ENCODE results near the gene MIER1. TPM values are rescaled to one million over a fixed set of nuclear protein-coding genes. Genes with fewer than 3 reads are reported as not detected.
A peak's percentile ranks its signal among the peaks of the same experiment; 100 is the strongest.
"Not testable (repeated sequence)": the region's sequence is repeated elsewhere in the genome, so short reads cannot be mapped to it uniquely, and the experiment has no call there.

MIER1 gene
- total RNA-seq, 1 donor from 2014 or later = 53.2 TPM

DNA sequence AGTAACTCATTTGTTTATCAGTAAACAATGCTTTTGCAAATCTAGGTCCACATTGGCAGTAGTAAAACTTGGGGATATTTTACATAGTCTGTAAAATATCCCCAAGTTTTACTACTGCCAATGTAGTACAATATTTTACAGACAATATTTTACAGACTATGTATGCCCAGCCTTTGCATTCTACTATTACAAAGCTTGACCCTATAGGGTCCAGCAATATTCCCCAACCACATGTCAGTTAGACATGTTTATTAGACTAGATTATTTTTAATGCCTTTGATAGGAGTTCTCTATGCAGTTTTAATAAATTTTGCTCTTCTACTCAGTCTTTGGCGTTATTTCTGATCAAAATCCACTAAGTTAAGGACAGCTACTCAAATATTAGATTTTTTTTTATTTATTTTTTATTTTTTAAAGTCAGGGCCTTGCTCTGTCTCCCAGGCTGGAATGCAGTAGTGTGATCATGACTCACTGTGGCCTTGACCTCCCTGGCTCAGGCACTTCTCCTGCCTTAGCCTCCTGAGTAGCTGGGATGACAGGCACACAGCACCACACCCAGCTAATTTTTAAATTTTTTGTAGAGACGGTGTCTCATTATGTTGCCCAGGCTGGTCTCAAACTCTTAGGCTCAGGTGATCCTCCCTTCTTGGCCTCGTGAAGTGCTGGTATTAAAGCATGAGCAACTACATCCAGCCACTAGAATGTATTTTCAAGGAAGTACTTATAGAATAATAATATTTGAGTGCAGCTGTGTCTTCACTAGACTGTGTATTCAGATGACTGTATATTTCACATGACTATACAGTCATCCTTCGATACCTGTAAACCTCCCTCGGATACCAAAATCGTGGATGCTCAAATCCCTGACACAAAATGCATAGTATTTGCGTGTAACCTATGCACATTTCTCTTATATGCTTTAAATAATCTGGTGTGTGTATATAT is 19.8 kb downstream of the MIER1 start:
- intact Hi-C loops (cut with micrococcal nuclease) = no loop called here
- Mint-ChIP-seq H3K4me1 (ENCODE audit: low read depth) (peaks cover 46% of the 10 kb centered on the region), H3K27me3 (ENCODE audit: insufficient read depth) (no peaks in the 10 kb centered on the region), H3K9me3 (no peaks in the 10 kb centered on the region), H3K4me3 (no peak overlapping the region), H3K36me3 (ENCODE audit: low read depth) (peaks cover 45% of the 10 kb centered on the region), H3K27ac (no peak overlapping the region)
- DNase-seq (ENCODE audit: low spot score) = no peak

DNA sequence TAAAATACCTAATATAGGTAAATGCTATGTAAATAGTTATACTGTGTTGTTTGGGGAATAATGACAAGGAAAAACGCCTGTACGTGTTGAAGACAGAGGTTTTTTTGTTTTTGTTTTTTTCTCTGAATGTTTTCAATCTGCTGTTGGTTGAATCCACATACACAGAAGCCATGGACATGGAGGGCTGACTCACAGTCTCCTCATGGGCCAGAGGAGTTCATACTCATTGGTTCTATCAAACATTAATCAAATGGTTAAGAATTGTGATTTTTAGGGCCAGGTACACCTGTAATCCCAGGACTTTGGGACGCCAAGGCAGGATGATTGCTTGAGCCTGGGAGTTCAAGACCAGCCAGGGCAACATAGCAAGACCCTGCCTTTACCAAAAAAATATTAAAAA is 20.5 kb downstream of the MIER1 start:
- H3K4me3 Mint-ChIP-seq = no peak overlapping the region
- DNase-seq (ENCODE audit: low spot score) = no peak
- H3K27ac Mint-ChIP-seq = no peak overlapping the region
- no peaks in the 10 kb centered on the region for H3K27me3 Mint-ChIP-seq (ENCODE audit: insufficient read depth)
- peaks cover 39% of the 10 kb centered on the region for H3K4me1 Mint-ChIP-seq (ENCODE audit: low read depth)
- intact Hi-C loops (cut with micrococcal nuclease) = no loop called here
- no peaks in the 10 kb centered on the region for H3K9me3 Mint-ChIP-seq
- H3K36me3 Mint-ChIP-seq (ENCODE audit: low read depth) = peaks cover 39% of the 10 kb centered on the region

DNA sequence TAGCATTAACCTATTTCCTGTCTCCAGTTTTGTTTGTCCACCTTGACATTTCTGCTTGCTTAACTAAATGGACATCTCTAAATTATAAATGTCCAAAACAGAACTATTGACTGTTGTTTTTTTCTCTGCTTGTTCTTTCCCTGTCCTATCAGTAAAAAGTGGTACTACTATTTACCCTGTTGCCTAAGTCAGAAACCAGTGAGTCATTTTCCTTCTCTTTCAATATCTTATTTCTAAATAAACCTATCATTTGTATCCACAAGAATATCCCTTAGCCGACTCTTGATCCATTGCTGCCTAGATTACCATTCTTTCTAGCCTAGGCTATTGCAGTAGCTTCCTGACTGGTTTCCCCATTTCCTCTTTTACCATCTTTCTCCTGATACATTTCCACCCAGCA is 22.5 kb downstream of the MIER1 start:
- H3K4me1 Mint-ChIP-seq (ENCODE audit: low read depth) = peaks cover 41% of the 10 kb centered on the region
- no peak overlapping the region for H3K27ac Mint-ChIP-seq
- intact Hi-C loops (cut with micrococcal nuclease) = no loop called here
- peaks cover 40% of the 10 kb centered on the region for H3K36me3 Mint-ChIP-seq (ENCODE audit: low read depth)
- H3K4me3 Mint-ChIP-seq = no peak overlapping the region
- no peak for DNase-seq (ENCODE audit: low spot score)
- no peaks in the 10 kb centered on the region for H3K9me3 Mint-ChIP-seq
- H3K27me3 Mint-ChIP-seq (ENCODE audit: insufficient read depth) = no peaks in the 10 kb centered on the region

DNA sequence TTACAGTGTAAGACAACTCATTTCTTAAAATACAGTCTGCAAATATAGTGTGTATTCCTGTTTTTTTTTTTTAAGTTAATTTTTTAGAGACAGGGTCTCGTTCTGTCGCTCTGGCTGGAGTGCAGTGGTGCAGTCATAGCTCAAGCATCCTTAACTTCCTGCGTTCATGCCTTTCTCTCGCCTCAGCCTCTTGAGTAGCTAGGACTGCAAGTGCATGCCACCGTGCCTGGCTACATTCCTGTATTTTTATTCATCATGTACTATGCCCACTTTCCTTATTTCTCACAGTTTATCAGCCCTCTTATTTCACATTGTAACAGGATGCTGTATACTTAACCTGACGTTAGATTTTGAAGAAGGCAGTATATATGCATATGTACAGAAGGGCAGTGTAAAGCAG is 26.7 kb downstream of the MIER1 start:
- H3K27ac Mint-ChIP-seq = no peak overlapping the region
- H3K36me3 Mint-ChIP-seq (ENCODE audit: low read depth) = peaks cover 60% of the 10 kb centered on the region
- H3K4me1 Mint-ChIP-seq (ENCODE audit: low read depth) = peaks cover 43% of the 10 kb centered on the region
- intact Hi-C loops (cut with micrococcal nuclease) = no loop called here
- no peak for DNase-seq (ENCODE audit: low spot score)
- no peaks in the 10 kb centered on the region for H3K27me3 Mint-ChIP-seq (ENCODE audit: insufficient read depth)
- no peak overlapping the region for H3K4me3 Mint-ChIP-seq
- no peaks in the 10 kb centered on the region for H3K9me3 Mint-ChIP-seq

DNA sequence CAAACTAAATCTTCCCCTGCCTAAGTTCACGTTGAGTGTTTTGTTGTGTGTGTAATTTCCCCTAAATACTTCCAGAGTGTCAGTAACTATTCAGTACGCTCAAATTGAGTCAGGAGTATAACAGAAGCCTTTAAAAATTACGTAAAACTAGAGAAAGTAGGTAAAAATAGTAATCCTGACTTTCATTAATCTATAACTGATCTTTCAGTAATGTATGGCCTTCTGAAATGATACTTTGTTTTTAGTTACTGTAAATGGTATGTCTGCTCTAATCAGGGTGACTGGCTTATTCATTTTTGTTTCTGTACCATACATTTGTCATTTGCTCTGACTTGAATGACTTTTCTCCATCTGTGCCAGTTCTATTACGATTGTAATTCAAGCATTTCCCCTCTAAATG is 29.4 kb downstream of the MIER1 start:
- H3K4me1 Mint-ChIP-seq (ENCODE audit: low read depth) = peaks cover 50% of the 10 kb centered on the region
- DNase-seq (ENCODE audit: low spot score) = no peak
- no peaks in the 10 kb centered on the region for H3K27me3 Mint-ChIP-seq (ENCODE audit: insufficient read depth)
- H3K36me3 Mint-ChIP-seq (ENCODE audit: low read depth) = peaks cover 51% of the 10 kb centered on the region
- no peak overlapping the region for H3K4me3 Mint-ChIP-seq
- H3K27ac Mint-ChIP-seq = peak overlapping the region; percentile 65
- intact Hi-C loops (cut with micrococcal nuclease) = no loop called here
- H3K9me3 Mint-ChIP-seq = no peaks in the 10 kb centered on the region

DNA sequence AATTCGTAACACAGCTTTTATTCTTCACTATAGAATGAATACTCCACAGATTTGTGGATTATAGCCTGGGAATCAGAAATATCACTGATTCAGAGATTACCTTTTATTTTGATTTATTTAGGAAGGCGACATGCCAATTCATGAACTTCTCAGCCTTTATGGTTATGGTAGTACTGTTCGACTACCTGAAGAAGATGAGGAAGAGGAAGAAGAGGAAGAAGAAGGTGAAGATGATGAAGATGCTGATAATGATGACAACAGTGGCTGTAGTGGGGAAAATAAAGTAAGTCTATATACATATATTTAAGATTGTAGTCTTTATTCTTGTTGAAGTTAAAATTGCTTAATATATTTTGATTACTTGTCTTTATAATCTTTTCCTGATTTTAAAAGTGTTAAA is 33.1 kb downstream of the MIER1 start:
- no peaks in the 10 kb centered on the region for H3K9me3 Mint-ChIP-seq
- peaks cover 51% of the 10 kb centered on the region for H3K4me1 Mint-ChIP-seq (ENCODE audit: low read depth)
- H3K27me3 Mint-ChIP-seq (ENCODE audit: insufficient read depth) = no peaks in the 10 kb centered on the region
- peaks cover 55% of the 10 kb centered on the region for H3K36me3 Mint-ChIP-seq (ENCODE audit: low read depth)
- H3K27ac Mint-ChIP-seq = no peak overlapping the region
- H3K4me3 Mint-ChIP-seq = no peak overlapping the region
- intact Hi-C loops (cut with micrococcal nuclease) = no loop called here
- DNase-seq (ENCODE audit: low spot score) = no peak

DNA sequence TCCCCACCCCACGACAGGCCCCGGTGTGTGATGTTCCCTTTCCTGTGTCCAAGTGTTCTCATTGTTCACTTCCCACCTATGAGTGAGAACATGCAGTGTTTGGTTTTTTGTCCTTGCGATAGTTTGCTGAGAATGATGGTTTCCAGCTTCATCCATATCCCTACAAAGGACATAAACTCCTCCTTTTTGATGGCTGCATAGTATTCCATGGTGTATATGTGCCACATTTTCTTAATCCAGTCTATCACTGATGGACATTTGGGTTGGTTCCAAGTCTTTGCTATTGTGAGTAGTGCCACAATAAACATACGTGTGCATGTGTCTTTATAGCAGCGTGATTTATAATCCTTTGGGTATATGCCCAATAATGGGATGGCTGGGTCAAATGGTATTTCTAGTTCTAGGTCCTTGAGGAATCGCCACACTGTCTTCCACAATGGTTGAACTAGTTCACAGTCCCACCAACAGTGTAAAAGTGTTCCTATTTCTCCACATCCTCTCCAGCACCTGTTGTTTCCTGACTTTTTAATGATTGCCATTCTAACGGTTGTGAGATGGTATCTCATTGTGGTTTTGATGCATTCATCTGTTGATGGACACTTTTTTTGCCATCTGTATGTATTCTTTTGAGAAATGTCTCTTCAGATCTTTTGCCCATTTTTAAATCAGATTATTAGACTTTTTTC is 41.5 kb downstream of the MIER1 start:
- not testable (repeated sequence) for H3K27ac Mint-ChIP-seq; H3K4me3 Mint-ChIP-seq; DNase-seq (ENCODE audit: low spot score); H3K27me3 Mint-ChIP-seq (ENCODE audit: insufficient read depth)
- Mint-ChIP-seq H3K4me1 (ENCODE audit: low read depth) (peaks cover 34% of the 10 kb centered on the region), H3K36me3 (ENCODE audit: low read depth) (peaks cover 58% of the 10 kb centered on the region), H3K9me3 (peaks cover 12% of the 10 kb centered on the region)
- intact Hi-C loops (cut with micrococcal nuclease) = loop anchor here (2.0 kb wide), 1 partner anchor 14 kb away; no protein-coding TSS in a partner anchor

DNA sequence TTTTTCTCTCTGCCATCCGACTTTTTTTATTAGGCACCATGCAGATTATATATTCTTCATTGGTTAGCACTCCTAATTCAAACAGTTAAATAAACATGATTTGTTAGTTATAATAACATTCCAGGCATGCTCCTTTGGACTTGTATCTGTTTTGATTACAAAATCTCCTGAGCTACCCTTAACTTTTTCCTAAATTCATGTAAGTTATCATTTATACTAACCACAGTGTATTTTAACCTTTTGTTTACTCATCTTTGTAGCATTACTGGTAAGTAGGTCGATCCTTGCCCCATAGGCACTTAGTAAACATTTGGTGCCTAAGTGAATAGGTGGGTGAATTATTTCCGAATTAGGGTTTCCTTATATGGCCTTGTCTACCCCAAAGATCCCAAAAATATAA is 43.8 kb downstream of the MIER1 start:
- no peaks in the 10 kb centered on the region for H3K27me3 Mint-ChIP-seq (ENCODE audit: insufficient read depth)
- no peak for DNase-seq (ENCODE audit: low spot score)
- H3K4me3 Mint-ChIP-seq = no peak overlapping the region
- H3K9me3 Mint-ChIP-seq = peaks cover 12% of the 10 kb centered on the region
- peaks cover 33% of the 10 kb centered on the region for H3K4me1 Mint-ChIP-seq (ENCODE audit: low read depth)
- H3K36me3 Mint-ChIP-seq (ENCODE audit: low read depth) = peaks cover 49% of the 10 kb centered on the region
- intact Hi-C loops (cut with micrococcal nuclease) = no loop called here
- H3K27ac Mint-ChIP-seq = no peak overlapping the region

DNA sequence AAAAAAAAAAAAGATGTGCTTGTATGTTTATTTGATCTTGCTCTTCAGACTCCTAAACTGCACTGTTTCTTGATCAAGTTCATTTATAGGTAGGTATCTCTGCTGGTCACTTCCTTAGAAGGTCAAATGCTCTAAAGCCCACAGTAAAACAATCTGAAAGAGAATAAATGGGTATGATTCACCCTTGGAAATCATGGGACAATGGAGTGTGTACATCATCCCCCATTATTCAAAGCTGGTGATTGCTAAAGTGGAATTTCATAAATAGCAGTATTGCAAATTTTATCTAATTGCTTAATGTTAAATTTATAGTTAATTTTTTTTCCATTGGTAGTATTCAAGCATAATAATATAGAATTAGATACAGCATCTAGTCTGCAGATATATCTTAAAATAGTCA is 53.4 kb downstream of the MIER1 start:
- DNase-seq (ENCODE audit: low spot score) = no peak
- Mint-ChIP-seq H3K4me1 (ENCODE audit: low read depth) (peaks cover 23% of the 10 kb centered on the region), H3K27me3 (ENCODE audit: insufficient read depth) (no peaks in the 10 kb centered on the region), H3K9me3 (no peaks in the 10 kb centered on the region), H3K4me3 (no peak overlapping the region), H3K27ac (no peak overlapping the region), H3K36me3 (ENCODE audit: low read depth) (peaks cover 33% of the 10 kb centered on the region)
- intact Hi-C loops (cut with micrococcal nuclease) = no loop called here

DNA sequence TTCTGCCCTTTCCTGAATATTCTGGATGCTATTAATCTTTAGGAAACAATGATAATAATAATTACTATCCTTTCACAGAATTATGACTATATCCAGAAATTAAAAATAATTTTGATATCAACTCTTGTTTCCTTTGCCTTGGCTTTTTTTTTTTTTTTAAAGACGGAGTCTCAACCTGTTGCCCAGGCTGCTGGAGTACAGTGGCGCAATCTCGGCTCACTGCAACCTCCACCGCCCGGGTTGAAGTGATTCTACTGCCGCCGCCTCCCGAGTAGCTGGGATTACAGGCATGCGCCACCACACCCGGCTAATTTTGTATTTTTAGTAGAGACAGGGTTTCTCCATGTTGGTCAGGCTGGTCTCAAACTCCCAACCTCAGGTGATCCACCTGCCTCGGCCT is 54.8 kb downstream of the MIER1 start:
- not testable (repeated sequence) for DNase-seq (ENCODE audit: low spot score); H3K4me3 Mint-ChIP-seq; H3K27ac Mint-ChIP-seq; H3K9me3 Mint-ChIP-seq; H3K27me3 Mint-ChIP-seq (ENCODE audit: insufficient read depth)
- H3K36me3 Mint-ChIP-seq (ENCODE audit: low read depth) = peaks cover 36% of the 10 kb centered on the region
- intact Hi-C loops (cut with micrococcal nuclease) = loop anchor here (2.0 to 5.0 kb wide), 7 partner anchors 13 to 448 kb away; partner anchors contain the start of gene SLC35D1
- H3K4me1 Mint-ChIP-seq (ENCODE audit: low read depth) = peaks cover 33% of the 10 kb centered on the region

DNA sequence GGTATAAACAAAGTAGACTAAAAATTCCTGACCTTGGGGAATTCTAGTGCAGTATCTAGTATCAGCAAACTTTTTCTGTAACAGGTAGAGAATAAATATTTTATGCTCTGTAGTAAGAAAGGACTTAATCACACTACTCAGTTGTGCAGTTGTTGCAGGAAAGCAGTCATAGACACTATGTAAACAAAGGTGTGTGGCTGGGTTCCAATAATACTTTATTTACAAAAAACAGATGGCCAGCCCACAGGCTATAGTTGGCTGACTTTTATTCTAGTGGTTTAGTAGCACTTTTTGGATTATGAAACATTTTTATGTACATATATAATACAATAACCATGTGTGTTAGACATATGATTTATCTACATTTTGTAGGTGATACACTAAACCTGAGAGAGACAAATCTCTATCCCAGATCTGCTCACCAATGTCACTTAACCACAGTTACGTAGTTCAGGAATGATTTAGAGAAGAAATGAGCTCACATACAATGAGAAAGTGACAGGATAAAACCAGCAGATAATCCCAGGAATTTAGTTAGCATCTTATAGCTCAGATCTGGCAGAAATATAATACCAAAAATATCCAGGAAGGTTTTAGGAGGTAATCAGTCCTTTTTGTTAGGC is 56.1 kb downstream of the MIER1 start:
- H3K4me3 Mint-ChIP-seq = peak overlapping the region; percentile 69
- no peaks in the 10 kb centered on the region for H3K27me3 Mint-ChIP-seq (ENCODE audit: insufficient read depth)
- intact Hi-C loops (cut with micrococcal nuclease) = loop anchor here (2.0 to 5.0 kb wide), 7 partner anchors 14 to 446 kb away; partner anchors contain the start of gene SLC35D1
- peaks cover 28% of the 10 kb centered on the region for H3K36me3 Mint-ChIP-seq (ENCODE audit: low read depth)
- peaks cover 35% of the 10 kb centered on the region for H3K4me1 Mint-ChIP-seq (ENCODE audit: low read depth)
- no peaks in the 10 kb centered on the region for H3K9me3 Mint-ChIP-seq
- peak overlapping the region; percentile 75 for H3K27ac Mint-ChIP-seq
- DNase-seq (ENCODE audit: low spot score) = no peak

DNA sequence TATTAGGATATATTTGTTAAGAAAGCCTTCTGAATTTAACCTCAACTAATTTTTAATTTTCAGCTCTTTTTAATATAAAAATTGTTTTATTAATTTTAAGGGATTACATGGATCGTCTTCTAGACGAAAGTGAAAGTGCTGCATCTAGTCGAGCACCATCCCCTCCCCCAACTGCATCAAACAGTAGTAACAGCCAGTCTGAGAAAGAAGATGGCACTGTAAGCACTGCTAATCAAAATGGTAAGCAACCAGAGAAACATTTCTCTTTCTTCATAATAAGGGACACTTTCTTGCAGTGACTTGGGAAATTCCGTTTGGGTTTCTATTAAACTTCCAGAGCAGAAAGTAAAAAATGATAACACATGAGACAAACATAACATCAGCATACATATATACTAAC is 56.9 kb downstream of the MIER1 start:
- DNase-seq (ENCODE audit: low spot score) = peak; percentile 40
- Mint-ChIP-seq H3K27me3 (ENCODE audit: insufficient read depth) (no peaks in the 10 kb centered on the region), H3K4me3 (peak overlapping the region; percentile 69), H3K27ac (peak overlapping the region; percentile 75), H3K36me3 (ENCODE audit: low read depth) (peaks cover 30% of the 10 kb centered on the region), H3K9me3 (no peaks in the 10 kb centered on the region), H3K4me1 (ENCODE audit: low read depth) (peaks cover 35% of the 10 kb centered on the region)
- intact Hi-C loops (cut with micrococcal nuclease) = loop anchor here (2.0 to 5.0 kb wide), 8 partner anchors 15 to 446 kb away; partner anchors contain the start of gene SLC35D1
